ENCODE results near the gene UBB.

The UBB gene

GRCh38 chr17:16342979-16343378 lies 37.9 kb upstream of the UBB start:
- Histone ChIP-seq H3K9ac (no peak overlapping the region), H3K36me3 (ENCODE audit: insufficient read depth) (no peaks in the 10 kb centered on the region), H3K27ac (no peak overlapping the region), H3K79me2 (ENCODE audit: insufficient read depth, low read depth) (no peaks in the 10 kb centered on the region), H3K4me3 (IDR thresholded peaks at IDR 0.05; ENCODE audit: insufficient read depth, low read depth, low read length) (no peak overlapping the region), H4K20me1 (ENCODE audit: insufficient read depth) (no peaks in the 10 kb centered on the region), H3K4me2 (no peak overlapping the region), H2AFZ (ENCODE audit: low read depth) (no peak overlapping the region), H3K4me1 (ENCODE audit: low read depth, poor library complexity, severe bottlenecking) (no peaks in the 10 kb centered on the region), H3K27me3 (ENCODE audit: insufficient read depth, low read depth) (no peaks in the 10 kb centered on the region)
- no peak for TF ChIP-seq CTCF (conservative IDR thresholded peaks at IDR 0.05; ENCODE audit: low read depth, low read length)

GRCh38 chr17:16343569-16343968 lies 37.3 kb upstream of the UBB start:
- H3K9ac ChIP-seq: no peak overlapping the region
- H2AFZ ChIP-seq (ENCODE audit: low read depth): no peak overlapping the region
- H3K4me1 ChIP-seq (ENCODE audit: low read depth, poor library complexity, severe bottlenecking): no peaks in the 10 kb centered on the region
- H3K27me3 ChIP-seq (ENCODE audit: insufficient read depth, low read depth): no peaks in the 10 kb centered on the region
- H3K36me3 ChIP-seq (ENCODE audit: insufficient read depth): no peaks in the 10 kb centered on the region
- H4K20me1 ChIP-seq (ENCODE audit: insufficient read depth): no peaks in the 10 kb centered on the region
- H3K27ac ChIP-seq: no peak overlapping the region
- H3K79me2 ChIP-seq (ENCODE audit: insufficient read depth, low read depth): no peaks in the 10 kb centered on the region
- TF ChIP-seq CTCF (conservative IDR thresholded peaks at IDR 0.05; ENCODE audit: low read depth, low read length): no peak
- H3K4me3 ChIP-seq (IDR thresholded peaks at IDR 0.05; ENCODE audit: insufficient read depth, low read depth, low read length): no peak overlapping the region
- no peak overlapping the region for H3K4me2 ChIP-seq

- Histone ChIP-seq H3K27me3 (ENCODE audit: insufficient read depth, low read depth) (no peaks in the 10 kb centered on the region), H3K27ac (no peak overlapping the region), H3K36me3 (ENCODE audit: insufficient read depth) (no peaks in the 10 kb centered on the region), H3K4me3 (IDR thresholded peaks at IDR 0.05; ENCODE audit: insufficient read depth, low read depth, low read length) (no peak overlapping the region), H3K4me2 (no peak overlapping the region), H4K20me1 (ENCODE audit: insufficient read depth) (no peaks in the 10 kb centered on the region), H3K4me1 (ENCODE audit: low read depth, poor library complexity, severe bottlenecking) (no peaks in the 10 kb centered on the region), H3K79me2 (ENCODE audit: insufficient read depth, low read depth) (no peaks in the 10 kb centered on the region), H2AFZ (ENCODE audit: low read depth) (no peak overlapping the region), H3K9ac (no peak overlapping the region)
- TF ChIP-seq CTCF (conservative IDR thresholded peaks at IDR 0.05; ENCODE audit: low read depth, low read length): no peak
Measured at GRCh38 chr17:16345565-16345964, 35.3 kb upstream of the UBB start.

- no peak overlapping the region for H3K4me2 ChIP-seq
- H3K4me1 ChIP-seq (ENCODE audit: low read depth, poor library complexity, severe bottlenecking): no peaks in the 10 kb centered on the region
- no peak overlapping the region for H3K4me3 ChIP-seq (IDR thresholded peaks at IDR 0.05; ENCODE audit: insufficient read depth, low read depth, low read length)
- H4K20me1 ChIP-seq (ENCODE audit: insufficient read depth): no peaks in the 10 kb centered on the region
- H3K36me3 ChIP-seq (ENCODE audit: insufficient read depth): no peaks in the 10 kb centered on the region
- no peaks in the 10 kb centered on the region for H3K27me3 ChIP-seq (ENCODE audit: insufficient read depth, low read depth)
- no peaks in the 10 kb centered on the region for H3K79me2 ChIP-seq (ENCODE audit: insufficient read depth, low read depth)
- no peak overlapping the region for H3K9ac ChIP-seq
- no peak overlapping the region for H3K27ac ChIP-seq
- TF ChIP-seq CTCF (conservative IDR thresholded peaks at IDR 0.05; ENCODE audit: low read depth, low read length): no peak
- H2AFZ ChIP-seq (ENCODE audit: low read depth): no peak overlapping the region
Measured at GRCh38 chr17:16346721-16347271, 34.1 kb upstream of the UBB start.
